HG03280 (cell line): Measurements from ENCODE around the gene CFAP97.
"Not testable (repeated sequence)": the region's sequence is repeated elsewhere in the genome, so short reads cannot be mapped to it uniquely, and the experiment has no call there.

ENCODE experiments used
- ATAC-seq: cut with Tn5 transposase; IDR thresholded peaks from one replicate; pipeline ENCODE4 v1.9.1; 2021; ENCODE audit warnings: mild to moderate bottlenecking, moderate library complexity; ENCODE audit not compliant: unreplicated experiment

CFAP97 gene

GRCh38 chr4:185142912-185143600 lies 60.7 kb downstream of the CFAP97 start, which contains the start of gene SLC25A4:
Gene SLC25A4, plus strand, starts transcription at chr4:185143266. Its CDS starts 107 bp downstream, at chr4:185143373.
- ATAC-seq, result peak; percentile 93

- ATAC-seq, result no peak
Observed at GRCh38 chr4:185142564-185142911, 61.3 kb downstream of the CFAP97 start.

- no peak for ATAC-seq
Observed at GRCh38 chr4:185141777-185142176, 62.0 kb downstream of the CFAP97 start.

- ATAC-seq, result no peak
Observed at GRCh38 chr4:185139736-185140135, 64.1 kb downstream of the CFAP97 start.

GRCh38 chr4:185138161-185138560 lies 65.6 kb downstream of the CFAP97 start:
- ATAC-seq, result no peak

GRCh38 chr4:185137233-185137925 lies 66.4 kb downstream of the CFAP97 start:
- ATAC-seq, result no peak

- ATAC-seq, result peak; percentile 62
Observed at GRCh38 chr4:185134307-185134869, 69.4 kb downstream of the CFAP97 start.

GRCh38 chr4:185128272-185129119 lies 75.3 kb downstream of the CFAP97 start:
- peak; percentile 63 for ATAC-seq

GRCh38 chr4:185127021-185127925 lies 76.5 kb downstream of the CFAP97 start:
- ATAC-seq, result no peak

- ATAC-seq, result no peak
Observed at GRCh38 chr4:185124006-185124405, 79.8 kb downstream of the CFAP97 start.

GRCh38 chr4:185122681-185123345 lies 81.0 kb downstream of the CFAP97 start:
- ATAC-seq, result peak; percentile 79

GRCh38 chr4:185120631-185120946 lies 83.2 kb downstream of the CFAP97 start:
- ATAC-seq, result no peak

GRCh38 chr4:185119927-185120630 lies 83.7 kb downstream of the CFAP97 start:
- ATAC-seq, result no peak

GRCh38 chr4:185119467-185119866 lies 84.3 kb downstream of the CFAP97 start:
- ATAC-seq, result not testable (repeated sequence)

- no peak for ATAC-seq
Observed at GRCh38 chr4:185118876-185119275, 84.9 kb downstream of the CFAP97 start.

- no peak for ATAC-seq
Observed at GRCh38 chr4:185117300-185117934, 86.4 kb downstream of the CFAP97 start.

GRCh38 chr4:185115827-185116232 lies 88.0 kb downstream of the CFAP97 start:
- ATAC-seq, result no peak

GRCh38 chr4:185113340-185113739 lies 90.5 kb downstream of the CFAP97 start:
- ATAC-seq, result no peak

- no peak for ATAC-seq
Observed at GRCh38 chr4:185112104-185112503, 91.7 kb downstream of the CFAP97 start.
